Effector memory CD4-positive, alpha-beta T cell (primary cell): ENCODE results near the gene RAB25.

ENCODE experiments used
- DNase-seq, 3 donors: peaks; one replicate each; pipeline ENCODE4 v3.0.0-alpha.2; 2020
- H3K27ac ChIP-seq: 2 replicates; pipeline ENCODE4 v1.7.0; 2013; ENCODE audit warnings: mild to moderate bottlenecking, low read length, moderate library complexity; ENCODE audit not compliant: insufficient read depth, poor library complexity, severe bottlenecking
- H3K27me3 ChIP-seq: replicated peaks from 2 replicates; pipeline ENCODE4 v1.7.0; 2013; ENCODE audit warnings: mild to moderate bottlenecking, low read length; ENCODE audit not compliant: insufficient read depth, control insufficient read depth, poor library complexity, severe bottlenecking
- H3K36me3 ChIP-seq: 2 replicates; pipeline ENCODE4 v1.7.0; 2013; ENCODE audit warnings: mild to moderate bottlenecking, low read length, moderate library complexity; ENCODE audit not compliant: control insufficient read depth, insufficient read depth
- H3K4me1 ChIP-seq: 2 replicates; pipeline ENCODE4 v1.7.0; 2013; ENCODE audit warnings: low read length, mild to moderate bottlenecking; ENCODE audit not compliant: control insufficient read depth, insufficient read depth, poor library complexity, severe bottlenecking
- H3K4me3 ChIP-seq: 2 replicates; pipeline ENCODE4 v1.7.0; 2013; ENCODE audit warnings: low read length, low read depth, mild to moderate bottlenecking; ENCODE audit not compliant: insufficient read depth, poor library complexity, severe bottlenecking
- H3K9me3 ChIP-seq: 2 replicates; pipeline ENCODE4 v1.7.0; 2013; ENCODE audit warnings: mild to moderate bottlenecking, low read length, moderate library complexity; ENCODE audit not compliant: control insufficient read depth

RAB25 gene

GRCh38 chr1:156076609-156077429 lies 15.9 kb downstream of the RAB25 start:
- Histone ChIP-seq H3K36me3 (no peaks in the 10 kb centered on the region), H3K4me3 (no peak overlapping the region), H3K27me3 (no peaks in the 10 kb centered on the region), H3K9me3 (no peaks in the 10 kb centered on the region), H3K27ac (no peak overlapping the region), H3K4me1 (peaks cover 2% of the 10 kb centered on the region)
- DNase-seq = no peak

DNA sequence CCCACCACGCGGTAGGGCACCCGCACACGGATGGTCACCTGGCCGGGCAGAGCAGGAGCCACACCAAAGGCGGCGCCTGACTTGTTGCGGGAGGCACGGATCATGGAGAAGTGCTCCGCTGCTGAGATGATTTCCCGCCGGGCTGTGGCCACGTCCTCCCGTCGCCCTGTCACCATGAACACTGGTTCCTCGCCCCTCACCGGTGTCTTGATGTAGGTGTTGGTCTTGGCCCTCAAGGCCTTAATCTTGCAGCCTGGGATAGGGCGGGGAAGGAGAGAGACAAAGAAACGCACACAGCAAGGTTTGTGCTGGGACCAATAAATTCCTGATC lies 16.4 kb downstream of the RAB25 start:
- no peak overlapping the region for H3K27ac ChIP-seq
- H3K4me3 ChIP-seq = no peak overlapping the region
- peaks cover 4% of the 10 kb centered on the region for H3K4me1 ChIP-seq
- H3K9me3 ChIP-seq = no peaks in the 10 kb centered on the region
- H3K27me3 ChIP-seq = no peaks in the 10 kb centered on the region
- no peak for DNase-seq
- H3K36me3 ChIP-seq = no peaks in the 10 kb centered on the region

DNA sequence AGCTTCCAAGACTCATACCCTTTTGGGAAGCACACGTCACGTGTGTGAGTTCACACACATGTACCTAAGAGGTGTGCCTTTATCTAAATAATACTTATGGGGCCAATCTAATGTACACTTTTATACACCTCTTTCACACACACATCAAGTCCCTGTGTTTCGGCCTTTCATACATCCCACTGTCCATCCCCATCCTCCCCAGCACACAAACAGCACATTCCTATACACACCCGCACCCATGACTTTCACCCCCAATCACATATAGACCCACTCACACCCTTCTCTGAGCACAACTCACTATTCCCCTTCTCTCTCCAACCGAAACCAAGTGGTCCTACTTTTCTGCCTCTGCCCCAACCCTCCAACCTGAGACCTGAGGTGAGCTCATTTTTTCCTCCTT lies 17.8 kb downstream of the RAB25 start:
- Histone ChIP-seq H3K9me3 (no peaks in the 10 kb centered on the region), H3K4me1 (peaks cover 11% of the 10 kb centered on the region), H3K4me3 (no peak overlapping the region), H3K27ac (no peak overlapping the region), H3K36me3 (no peaks in the 10 kb centered on the region), H3K27me3 (no peaks in the 10 kb centered on the region)
- DNase-seq = no peak

DNA sequence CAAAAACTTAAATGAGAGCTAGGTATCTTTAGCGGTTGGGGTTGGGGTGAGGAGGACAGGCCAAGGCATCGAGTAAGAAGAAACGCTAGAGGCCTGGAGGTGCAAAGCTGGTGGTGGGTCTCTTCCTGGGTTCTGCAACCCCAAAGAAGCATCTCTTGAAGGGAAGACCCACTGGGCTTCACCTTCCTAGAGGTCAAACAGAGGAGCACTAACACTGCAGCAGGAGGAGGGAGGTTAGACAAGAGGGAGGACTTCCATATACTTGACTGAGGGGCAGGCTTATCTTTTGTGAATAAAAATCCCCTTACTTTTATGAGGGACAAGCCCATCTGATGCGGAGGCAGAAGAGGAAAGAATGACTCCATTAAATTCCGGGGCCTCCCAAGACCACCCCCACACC lies 18.8 kb downstream of the RAB25 start:
- DNase-seq = no peak
- Histone ChIP-seq H3K9me3 (no peaks in the 10 kb centered on the region), H3K27ac (no peak overlapping the region), H3K36me3 (no peaks in the 10 kb centered on the region), H3K27me3 (peaks cover under 1% of the 10 kb centered on the region), H3K4me1 (peaks cover 11% of the 10 kb centered on the region), H3K4me3 (no peak overlapping the region)

DNA sequence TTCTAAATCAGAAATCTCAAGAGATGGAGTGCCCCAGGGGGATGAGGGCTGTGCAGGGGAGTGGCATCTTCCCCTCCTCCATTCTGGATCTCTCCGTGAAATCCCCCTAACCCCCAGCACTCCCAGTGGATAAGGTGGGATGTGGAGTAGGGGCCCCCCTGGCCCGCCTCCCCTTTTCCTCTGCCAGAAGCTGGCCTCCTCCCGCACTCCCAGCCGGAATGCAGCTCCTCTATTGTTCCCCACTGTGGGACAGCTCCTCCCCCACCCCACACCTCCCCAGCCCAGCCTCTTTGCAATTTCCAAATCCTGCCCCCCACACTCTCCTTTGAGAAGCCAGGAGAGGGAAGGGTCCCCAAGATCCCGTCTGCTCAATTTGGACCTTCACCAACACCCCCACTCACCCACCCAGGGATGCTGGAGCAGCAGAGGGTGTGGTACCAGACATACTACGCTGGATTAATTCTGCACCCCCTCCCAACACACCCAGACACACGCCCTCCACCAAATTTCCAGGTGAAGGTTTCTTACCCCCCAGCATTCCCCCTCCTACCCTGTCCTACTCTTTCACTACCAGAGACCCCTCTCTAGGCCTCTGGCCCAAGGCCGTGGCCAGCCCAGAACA lies 19.4 kb downstream of the RAB25 start:
- Histone ChIP-seq H3K27me3 (peaks cover 4% of the 10 kb centered on the region), H3K4me1 (peaks cover 11% of the 10 kb centered on the region), H3K9me3 (no peaks in the 10 kb centered on the region), H3K36me3 (no peaks in the 10 kb centered on the region), H3K27ac (no peak overlapping the region), H3K4me3 (no peak overlapping the region)
- DNase-seq = no peak

- H3K27ac ChIP-seq = no peak overlapping the region
- no peaks in the 10 kb centered on the region for H3K36me3 ChIP-seq
- no peaks in the 10 kb centered on the region for H3K9me3 ChIP-seq
- H3K27me3 ChIP-seq = peaks cover 4% of the 10 kb centered on the region
- H3K4me1 ChIP-seq = peaks cover 11% of the 10 kb centered on the region
- H3K4me3 ChIP-seq = no peak overlapping the region
- DNase-seq = no peak
Measured at GRCh38 chr1:156080863-156081179, 19.9 kb downstream of the RAB25 start.

DNA sequence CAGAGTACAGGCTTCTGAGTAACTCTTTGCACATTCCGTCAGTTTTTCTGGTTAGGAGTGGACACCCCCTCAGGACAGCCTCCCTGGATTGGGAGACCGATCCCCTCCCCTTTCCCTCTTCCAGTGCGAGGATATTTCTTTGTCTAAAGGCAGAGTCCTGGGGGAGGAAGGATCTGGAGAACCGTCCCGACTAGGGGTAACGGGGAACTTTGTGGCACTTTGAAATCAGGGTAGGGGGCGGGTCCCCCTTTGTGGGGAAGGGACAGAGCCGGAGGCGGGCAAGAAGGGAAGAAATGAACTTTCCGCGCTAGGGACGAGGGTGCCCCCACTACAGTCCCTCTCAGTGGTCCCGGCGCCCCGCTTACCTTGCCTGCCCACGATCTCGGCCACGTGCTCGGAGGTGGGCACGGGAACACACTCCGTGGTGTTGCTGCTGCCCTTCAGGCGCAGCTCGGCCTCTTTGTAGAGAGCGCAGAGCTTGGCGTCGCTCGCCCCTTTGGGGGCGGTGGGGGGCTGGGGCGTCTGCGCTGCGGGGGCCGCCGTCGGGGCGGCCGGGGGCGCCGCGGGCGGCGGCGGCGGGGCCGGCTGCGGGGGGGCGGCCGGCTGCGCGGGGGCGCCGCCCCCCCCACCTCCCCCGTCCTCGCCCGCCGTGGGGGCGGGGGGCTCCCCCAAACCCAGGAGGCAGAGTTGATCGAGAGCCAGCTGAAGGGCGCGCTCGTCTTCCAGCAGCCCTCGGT lies 20.4 kb downstream of the RAB25 start:
- peaks cover 4% of the 10 kb centered on the region for H3K27me3 ChIP-seq
- no peak overlapping the region for H3K27ac ChIP-seq

DNA sequence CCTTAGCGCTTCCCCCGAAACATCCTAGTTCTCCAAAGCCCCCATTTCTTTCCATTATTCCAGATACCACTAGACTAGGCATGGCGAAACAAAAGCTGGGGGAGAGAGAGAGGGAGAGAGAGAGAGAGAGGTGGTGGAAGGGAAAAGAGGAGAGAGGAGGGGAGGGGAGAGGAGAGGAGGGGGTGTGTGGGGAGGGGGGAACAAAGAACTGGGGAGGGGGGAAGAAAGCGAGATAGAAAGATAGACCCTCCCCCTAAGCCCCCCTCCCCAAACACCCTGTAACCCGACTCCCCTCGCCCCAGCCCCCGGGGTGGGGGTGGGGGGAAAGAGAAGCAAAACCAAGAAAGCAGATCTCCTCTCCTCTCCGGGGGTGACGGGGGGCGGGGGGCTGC lies 21.0 kb downstream of the RAB25 start:
- DNase-seq = no peak
- Histone ChIP-seq H3K9me3 (no peaks in the 10 kb centered on the region), H3K36me3 (no peaks in the 10 kb centered on the region), H3K27ac (no peak overlapping the region), H3K4me1 (peaks cover 11% of the 10 kb centered on the region), H3K4me3 (peak overlapping the region; percentile 95), H3K27me3 (peaks cover 4% of the 10 kb centered on the region)

More for the DNA sequence above, 20.4 kb downstream of the RAB25 start:
- no peak for DNase-seq
- H3K9me3 ChIP-seq = no peaks in the 10 kb centered on the region
- peak overlapping the region; percentile 95 for H3K4me3 ChIP-seq
- H3K36me3 ChIP-seq = no peaks in the 10 kb centered on the region
- peaks cover 11% of the 10 kb centered on the region for H3K4me1 ChIP-seq

- peak within 1 kb of the TSS; percentile 95 for H3K4me3 ChIP-seq
- H3K27me3 ChIP-seq = peaks cover 6% of the 10 kb centered on the region
- no peaks in the 10 kb centered on the region for H3K36me3 ChIP-seq
- H3K4me1 ChIP-seq = peaks cover 11% of the 10 kb centered on the region
- H3K9me3 ChIP-seq = no peaks in the 10 kb centered on the region
- peak; percentile 17 to 41 (median 38) for DNase-seq
- no peak within 1 kb of the TSS for H3K27ac ChIP-seq
Measured at GRCh38 chr1:156082309-156083091, 21.5 kb downstream of the RAB25 start, which contains the start of gene MEX3A. Gene MEX3A, minus strand, starts transcription at chr1:156082465. Its CDS starts 467 bp downstream, at chr1:156081998.
